OCI-LY1 (cell line): ENCODE results near the gene CACNB2.

Source experiments
- CTCF ChIP-seq: fragments of 200-600 bp; sonication (generic), shearing (Covaris generic); IDR thresholded peaks from 2 replicates; pipeline ENCODE4 v1.5.1; 2017; ENCODE audit warnings: mild to moderate bottlenecking, antibody characterized with exemption, low read length, moderate library complexity, mixed read lengths
- EZH2 ChIP-seq: fragments of 200-600 bp; sonication (generic), shearing (Covaris generic); IDR thresholded peaks from 2 replicates; pipeline ENCODE4 v1.8.0; 2017; ENCODE audit warnings: borderline replicate concordance, mixed run types, mild to moderate bottlenecking, antibody characterized with exemption, low read length, moderate library complexity, mixed read lengths

- TF ChIP-seq CTCF, result no peak
- TF ChIP-seq EZH2, result no peak
These were observed 237.7 kb downstream of the CACNB2 start for GRCh38 chr10:18377898-18378297.
